Neuronal stem cell (in vitro differentiated cells): ENCODE results near the gene DRGX.
A peak's percentile ranks its signal among the peaks of the same experiment; 100 is the strongest.

Source experiments
- DNase-seq: peaks from one replicate; pipeline ENCODE4 v3.0.0-alpha.2; 2013; ENCODE audit warnings: low spot score
- H2AFZ ChIP-seq: one replicate; pipeline ENCODE4 v1.6.1; 2013; ENCODE audit warnings: mild to moderate bottlenecking, low read length, inconsistent platforms
- H2AK5ac ChIP-seq: 2 replicates; pipeline ENCODE4 v1.6.1; 2013; ENCODE audit warnings: low read depth, mild to moderate bottlenecking, inconsistent platforms, low read length, moderate library complexity, mixed read lengths
- H2BK120ac ChIP-seq: 2 replicates; pipeline ENCODE4 v1.6.1; 2013; ENCODE audit warnings: low read depth, mild to moderate bottlenecking, inconsistent platforms, low read length, moderate library complexity, mixed read lengths
- H2BK12ac ChIP-seq: one replicate; pipeline ENCODE4 v1.6.1; 2013; ENCODE audit warnings: low read length, inconsistent platforms
- H2BK15ac ChIP-seq: 2 replicates; pipeline ENCODE4 v1.6.1; 2013; ENCODE audit warnings: mild to moderate bottlenecking, low read length, inconsistent platforms, mixed read lengths
- H2BK5ac ChIP-seq: one replicate; pipeline ENCODE4 v1.6.1; 2013; ENCODE audit warnings: inconsistent platforms, mild to moderate bottlenecking, low read length, moderate library complexity
- H3K14ac ChIP-seq: one replicate; pipeline ENCODE4 v1.6.1; 2013; ENCODE audit warnings: low read length, inconsistent platforms
- H3K18ac ChIP-seq: 2 replicates; pipeline ENCODE4 v1.6.1; 2013; ENCODE audit warnings: low read length, inconsistent platforms
- H3K23ac ChIP-seq: 2 replicates; pipeline ENCODE4 v1.6.1; 2013; ENCODE audit warnings: low read depth, mild to moderate bottlenecking, mixed read lengths, low read length, inconsistent platforms; ENCODE audit not compliant: poor library complexity
- H3K27ac ChIP-seq: replicated peaks from 3 replicates; pipeline ENCODE4 v1.5.1; 2013; ENCODE audit warnings: low read length, inconsistent platforms
- H3K27me3 ChIP-seq, 3 experiments: 2 replicates each; pipeline ENCODE4 v1.6.1; 2013; ENCODE audit warnings: low read length in 3 of 3, mild to moderate bottlenecking in 2 of 3, inconsistent platforms in 1 of 3, low read depth in 1 of 3, mixed read lengths in 1 of 3, moderate library complexity in 1 of 3; ENCODE audit not compliant: control insufficient read depth in 3 of 3, insufficient read depth in 3 of 3
- H3K36me3 ChIP-seq, 2 donors: replicated peaks in 1 of 2; 2 replicates each; pipeline ENCODE4 v1.6.1; 2013; ENCODE audit warnings: low read length in 2 of 2; ENCODE audit not compliant: control insufficient read depth in 2 of 2, insufficient read depth in 2 of 2
- H3K4ac ChIP-seq: 2 replicates; pipeline ENCODE4 v1.6.1; 2013; ENCODE audit warnings: inconsistent platforms, mild to moderate bottlenecking, low read length, moderate library complexity
- H3K4me1 ChIP-seq, 2 donors: 1 replicate in 1 of 2; 2 replicates in 1 of 2; pipeline ENCODE4 v1.6.1; 2013; ENCODE audit warnings: low read length in 2 of 2, low read depth in 1 of 2; ENCODE audit not compliant: control insufficient read depth in 2 of 2, insufficient read depth in 1 of 2
- H3K4me2 ChIP-seq: one replicate; pipeline ENCODE4 v1.6.1; 2013; ENCODE audit warnings: mild to moderate bottlenecking, low read length, inconsistent platforms; ENCODE audit not compliant: insufficient read depth, poor library complexity, severe bottlenecking
- H3K4me3 ChIP-seq, 2 donors: 2 replicates each; pipeline ENCODE4 v1.5.1; 2013; ENCODE audit warnings: low read length in 2 of 2, mild to moderate bottlenecking in 2 of 2, inconsistent platforms in 1 of 2, moderate library complexity in 1 of 2
- H3K79me1 ChIP-seq: one replicate; pipeline ENCODE4 v1.6.1; 2013; ENCODE audit warnings: low read depth, mild to moderate bottlenecking, inconsistent platforms, low read length, moderate library complexity
- H3K9ac ChIP-seq: one replicate; pipeline ENCODE4 v1.6.1; 2013; ENCODE audit warnings: mild to moderate bottlenecking, low read depth, low read length, inconsistent platforms; ENCODE audit not compliant: poor library complexity
- H3K9me3 ChIP-seq, 2 donors: replicated peaks in 1 of 2; 2 replicates each; pipeline versions ENCODE3 to v1.6.1; 2013; ENCODE audit warnings: low read length in 2 of 2, mild to moderate bottlenecking in 2 of 2, inconsistent platforms in 1 of 2, low read depth in 1 of 2, mixed read lengths in 1 of 2, moderate library complexity in 1 of 2; ENCODE audit not compliant: control insufficient read depth in 2 of 2, insufficient read depth in 1 of 2
- H4K8ac ChIP-seq: one replicate; pipeline ENCODE4 v1.6.1; 2013; ENCODE audit warnings: low read depth, mild to moderate bottlenecking, inconsistent platforms, low read length, moderate library complexity
- H4K91ac ChIP-seq: one replicate; pipeline ENCODE4 v1.6.1; 2013; ENCODE audit warnings: low read length, low read depth, mild to moderate bottlenecking, inconsistent platforms; ENCODE audit not compliant: poor library complexity
- WGBS, 2 donors: extraction: QIAGEN DNeasy Blood & Tissue Kit; methylation state at CpG; one replicate each; pipeline ENCODE4 v1.1.7; 2013; ENCODE audit warnings: missing lambda C conversion rate in 2 of 2, mixed read lengths in 1 of 2; ENCODE audit not compliant: insufficient read length in 2 of 2, insufficient replicate concordance in 1 of 2; ENCODE audit errors: extremely low coverage in 2 of 2; 5-methylcytosine and 5-hydroxymethylcytosine counted together

DRGX gene

GRCh38 chr10:49361178-49361554, 34.7 kb downstream of the DRGX start:
- DNase-seq = no peak
- Histone ChIP-seq H3K9ac (no peak overlapping the region), H3K4me3 (no peak overlapping the region), H3K27ac (no peak overlapping the region), H4K8ac (no peak overlapping the region), H3K23ac (peak overlapping the region; percentile 75), H3K18ac (no peak overlapping the region), H3K79me1 (no peaks in the 10 kb centered on the region), H4K91ac (no peak overlapping the region), H2BK120ac (no peak overlapping the region), H2BK15ac (no peak overlapping the region), H2AFZ (no peak overlapping the region), H2BK5ac (no peak overlapping the region), H3K36me3 (no peaks in the 10 kb centered on the region), H3K4ac (no peak overlapping the region), H3K27me3 (no peaks in the 10 kb centered on the region), H2AK5ac (no peak overlapping the region), H3K4me1 (peaks cover 0 to 3% of the 10 kb centered on the region in 2 donors), H3K4me2 (no peak overlapping the region), H2BK12ac (no peak overlapping the region), H3K9me3 (no peaks in the 10 kb centered on the region), H3K14ac (no peak overlapping the region)
- WGBS, 2 donors = no CpG with 5 or more reads among the region's 8 CpGs

- Histone ChIP-seq H3K27ac (no peak overlapping the region), H2AFZ (no peak overlapping the region), H2BK12ac (no peak overlapping the region), H2BK5ac (peak overlapping the region; percentile 30), H3K9ac (no peak overlapping the region), H3K79me1 (no peaks in the 10 kb centered on the region), H3K4ac (no peak overlapping the region), H2BK120ac (no peak overlapping the region), H3K23ac (no peak overlapping the region), H3K4me1 (peaks cover 0 to 3% of the 10 kb centered on the region in 2 donors), H3K4me2 (no peak overlapping the region), H4K8ac (no peak overlapping the region), H2BK15ac (no peak overlapping the region), H3K18ac (peak overlapping the region; percentile 52), H3K36me3 (no peaks in the 10 kb centered on the region), H2AK5ac (no peak overlapping the region), H3K14ac (no peak overlapping the region), H3K27me3 (no peaks in the 10 kb centered on the region), H3K4me3 (no peak overlapping the region), H3K9me3 (no peaks in the 10 kb centered on the region), H4K91ac (no peak overlapping the region)
- WGBS, 2 donors = no CpG with 5 or more reads among the region's 15 CpGs
- DNase-seq = no peak
Observed at GRCh38 chr10:49360271-49361177, 35.4 kb downstream of the DRGX start.

GRCh38 chr10:49359349-49360270, 36.3 kb downstream of the DRGX start:
- Histone ChIP-seq H2AK5ac (no peak overlapping the region), H3K4me2 (no peak overlapping the region), H3K9me3 (no peaks in the 10 kb centered on the region), H3K79me1 (no peaks in the 10 kb centered on the region), H3K27me3 (no peaks in the 10 kb centered on the region), H3K4me1 (peaks cover 0 to 3% of the 10 kb centered on the region in 2 donors), H2AFZ (no peak overlapping the region), H2BK15ac (no peak overlapping the region), H2BK5ac (no peak overlapping the region), H3K36me3 (no peaks in the 10 kb centered on the region), H3K27ac (no peak overlapping the region), H3K23ac (no peak overlapping the region), H3K4me3 (no peak overlapping the region), H3K14ac (no peak overlapping the region), H2BK12ac (no peak overlapping the region), H3K4ac (no peak overlapping the region), H4K8ac (no peak overlapping the region), H2BK120ac (no peak overlapping the region), H3K18ac (no peak overlapping the region), H4K91ac (no peak overlapping the region), H3K9ac (no peak overlapping the region)
- no CpG with 5 or more reads among the region's 13 CpGs for WGBS, 2 donors
- no peak for DNase-seq

- no CpG with 5 or more reads among the region's 2 CpGs for WGBS, 2 donors
- H4K8ac ChIP-seq = no peak overlapping the region
Observed at GRCh38 chr10:49357910-49358309, 38.0 kb downstream of the DRGX start.

More at GRCh38 chr10:49357910-49358309, 38.0 kb downstream of the DRGX start:
- Histone ChIP-seq H2BK15ac (no peak overlapping the region), H3K4me1 (peaks cover 0 to 3% of the 10 kb centered on the region in 2 donors), H4K91ac (no peak overlapping the region), H3K14ac (no peak overlapping the region), H2AK5ac (no peak overlapping the region), H3K4me3 (no peak overlapping the region), H3K23ac (no peak overlapping the region), H3K9me3 (no peaks in the 10 kb centered on the region), H2BK5ac (no peak overlapping the region), H3K36me3 (no peaks in the 10 kb centered on the region), H2BK120ac (no peak overlapping the region), H3K79me1 (no peaks in the 10 kb centered on the region), H2BK12ac (no peak overlapping the region), H3K18ac (no peak overlapping the region), H3K27ac (no peak overlapping the region), H3K4me2 (no peak overlapping the region), H3K4ac (no peak overlapping the region), H3K27me3 (no peaks in the 10 kb centered on the region), H2AFZ (no peak overlapping the region), H3K9ac (no peak overlapping the region)
- no peak for DNase-seq
